HepG2 (cell line): Measurements from ENCODE around the gene FKBP14. TPM values are rescaled to one million over a fixed set of nuclear protein-coding genes. Genes with fewer than 3 reads are reported as not detected.

Experiments
- ATAC-seq: fragments of 200-7000 bp; cut with Tn5 transposase; 3 replicates; pipeline ENCODE4 v1.9.1; 2020; ENCODE audit warnings: mild to moderate bottlenecking, moderate library complexity
- BruUV-seq: library from RNA; stranded (reverse); fragments of 400-500 nt; replicated peaks from 2 replicates; lab custom pipeline; 2021; lab: Mats Ljungman, UMichigan
- CTCF ChIA-PET: fragments of 300-600 bp; formaldehyde crosslinking; extraction: SDS; loops from one replicate; lab custom pipeline; 2021; ENCODE audit warnings: low total read pairs, inconsistent platforms, low intra/inter-chr PET ratio; lab: Yijun Ruan, JAX
- POLR2A ChIA-PET: fragments of 350-600 bp; sonication (Branson Sonifier 250); formaldehyde crosslinking; loops from one replicate; lab custom pipeline; 2020; ENCODE audit warnings: antibody characterized with exemption, inconsistent platforms; lab: Yijun Ruan, JAX
- DNase-seq: peaks from one replicate; pipeline ENCODE4 v3.0.0-alpha.2; 2015; ENCODE audit warnings: low spot score
- FAIRE-seq: peaks from 3 replicates; lab custom pipeline; 2011; peaks lifted over from hg19 to GRCh38; lab: Jason Lieb, UNC
- H2AFZ ChIP-seq: one replicate; pipeline ENCODE4 v1.6.1; 2011; ENCODE audit warnings: low read length, inconsistent platforms
- H3K27ac ChIP-seq: fragments of 300-600 bp; 3 replicates; pipeline ENCODE4 v1.8.0; 2011; ENCODE audit warnings: mixed run types, mild to moderate bottlenecking, mixed read lengths, low read length, inconsistent platforms; ENCODE audit not compliant: insufficient read depth; ENCODE audit errors: extremely low read length
- H3K27me3 ChIP-seq, 2 experiments: fragments of 200-600 bp in 1 of 2; 2 replicates in 1 of 2; 3 replicates in 1 of 2; pipeline versions ENCODE4 v1.6.0 to v1.8.0; 2011; ENCODE audit warnings: low read length in 2 of 2, mild to moderate bottlenecking in 2 of 2, moderate library complexity in 2 of 2, inconsistent platforms in 1 of 2; ENCODE audit not compliant: insufficient read depth in 2 of 2, control insufficient read depth in 1 of 2
- H3K36me3 ChIP-seq, 2 experiments: fragments of 200-600 bp in 1 of 2; replicated peaks in 1 of 2; 2 replicates in 1 of 2; 3 replicates in 1 of 2; pipeline versions ENCODE4 v1.5.1 to v1.8.0; 2011; ENCODE audit warnings: low read length in 2 of 2, inconsistent platforms in 1 of 2; ENCODE audit not compliant: insufficient read depth in 2 of 2, control insufficient read depth in 1 of 2
- H3K4me1 ChIP-seq: 2 replicates; pipeline ENCODE4 v1.5.1; 2012; ENCODE audit warnings: low read length, inconsistent platforms; ENCODE audit not compliant: insufficient read depth
- H3K4me2 ChIP-seq: 2 replicates; pipeline ENCODE4 v1.6.0; 2011; ENCODE audit warnings: low read depth, low read length, inconsistent platforms
- H3K4me3 ChIP-seq, 3 experiments: fragments of 200-600 bp in 1 of 3; sonication (generic), shearing (Covaris generic) in 1 of 3; replicated peaks in 1 of 3; 2 replicates each; pipeline ENCODE4 v1.5.1; 2011 to 2016; ENCODE audit warnings: low read length in 3 of 3, inconsistent platforms in 2 of 3, low read depth in 2 of 3, mild to moderate bottlenecking in 2 of 3, control low read depth in 1 of 3, mixed read lengths in 1 of 3; ENCODE audit not compliant: insufficient read depth in 1 of 3
- H3K79me2 ChIP-seq: one replicate; pipeline ENCODE4 v1.6.1; 2011; ENCODE audit warnings: low read length, inconsistent platforms; ENCODE audit not compliant: insufficient read depth
- H3K9ac ChIP-seq: 2 replicates; pipeline ENCODE4 v1.6.0; 2011; ENCODE audit warnings: mild to moderate bottlenecking, low read depth, low read length, inconsistent platforms; ENCODE audit not compliant: insufficient read depth
- H3K9me3 ChIP-seq: 2 replicates; pipeline ENCODE4 v1.5.1; 2012; ENCODE audit warnings: mild to moderate bottlenecking, low read length
- H4K20me1 ChIP-seq: 2 replicates; pipeline ENCODE4 v1.6.0; 2011; ENCODE audit warnings: inconsistent platforms, mild to moderate bottlenecking, low read length, moderate library complexity; ENCODE audit not compliant: insufficient read depth
- EZH2 ChIP-seq: conservative IDR thresholded peaks from 2 replicates; pipeline ENCODE4 v1.6.1; 2012; ENCODE audit warnings: mild to moderate bottlenecking, low read depth, low read length, moderate library complexity
- JDP2 ChIP-seq: sonication (generic); formaldehyde crosslinking; IDR thresholded peaks from 2 replicates; pipeline ENCODE4 v1.8.1; 2022; ENCODE audit warnings: missing genetic modification reagents, borderline replicate concordance
- MLXIP ChIP-seq: sonication (generic); formaldehyde crosslinking; IDR thresholded peaks from 2 replicates; pipeline ENCODE4 v1.9.0; 2021; ENCODE audit warnings: missing genetic modification reagents, borderline replicate concordance
- POLR2G ChIP-seq: fragments of 200-400 bp; formaldehyde crosslinking; IDR thresholded peaks from 2 replicates; pipeline ENCODE4 v1.6.1; 2018; ENCODE audit warnings: mild to moderate bottlenecking, low read depth, low read length, moderate library complexity
- TCF7 ChIP-seq: sonication (generic); IDR thresholded peaks from 2 replicates; pipeline ENCODE4 v1.6.1; 2016; ENCODE audit warnings: antibody characterized with exemption, low read depth
- ZNF18 ChIP-seq: sonication (generic); formaldehyde crosslinking; IDR thresholded peaks from 2 replicates; pipeline ENCODE4 v1.8.0; 2022; ENCODE audit warnings: mild to moderate bottlenecking, missing genetic modification reagents; ENCODE audit not compliant: insufficient replicate concordance
- ZNF232 ChIP-seq: sonication (generic); formaldehyde crosslinking; IDR thresholded peaks from 2 replicates; pipeline ENCODE4 v1.4.0; 2020; ENCODE audit warnings: missing genetic modification reagents, borderline replicate concordance
- ZNF367 ChIP-seq: sonication (generic); formaldehyde crosslinking; IDR thresholded peaks from 2 replicates; pipeline ENCODE4 v1.4.0; 2020; ENCODE audit warnings: missing genetic modification reagents, borderline replicate concordance
- ZNF543 ChIP-seq: sonication (generic); formaldehyde crosslinking; IDR thresholded peaks from 2 replicates; pipeline ENCODE4 v1.4.0; 2020; ENCODE audit warnings: mild to moderate bottlenecking, missing genetic modification reagents
- ZNF605 ChIP-seq: sonication (generic); formaldehyde crosslinking; IDR thresholded peaks from 2 replicates; pipeline ENCODE4 v1.8.0; 2022; ENCODE audit warnings: mild to moderate bottlenecking, missing genetic modification reagents
- ZNF740 ChIP-seq: sonication (generic); formaldehyde crosslinking; IDR thresholded peaks from 2 replicates; pipeline ENCODE4 v1.4.0; 2020; ENCODE audit warnings: missing genetic modification reagents
- ZSCAN12 ChIP-seq: sonication (generic); formaldehyde crosslinking; IDR thresholded peaks from 2 replicates; pipeline ENCODE4 v1.9.0; 2021; ENCODE audit warnings: mild to moderate bottlenecking, missing genetic modification reagents
- in situ Hi-C: cut with HindIII; loops from 2 replicates; pipeline ENCODE4 v1.10.0; 2017; ENCODE audit warnings: low pct_unique_long_range_greater_than_20kb; ENCODE audit not compliant: extremely low pct_ligation_motif_present
- intact Hi-C: fragments of 100-400 bp; cut with micrococcal nuclease; formaldehyde crosslinking; loops from one replicate; pipeline ENCODE4 v1.10.0; 2022; ENCODE audit not compliant: unreplicated experiment
- polyA plus RNA-seq, 8 experiments: library from polyadenylated mRNA; depleted of rRNA in 3 of 8; stranded (reverse) in 7 of 8; unstranded in 1 of 8; fragments of >200 nt; fragmentation: Illumina TruSeq in 4 of 8; extraction: Trizol in 4 of 8; gene quantifications; 2 replicates each; pipeline versions ENCODE4 v1.2.1 to v1.2.3, GENCODE V29; 2011 to 2016; ENCODE audit warnings: low read depth in 4 of 8, missing spikeins in 1 of 8, mixed read lengths in 1 of 8; ENCODE audit not compliant: insufficient read depth in 1 of 8
- total RNA-seq, 5 experiments: library from RNA; depleted of rRNA; stranded (reverse); fragments of >200 nt; fragmentation: Illumina TruSeq; extraction: Trizol; gene quantifications; 2 replicates each; pipeline ENCODE4 v1.2.3, GENCODE V29; 2016; ENCODE audit warnings: low read depth in 1 of 5

The FKBP14 gene
- total and polyA plus RNA-seq, 2 of the 13 experiments (the other 11 are each of a cell fraction or from before 2014, with no cell fraction given) = 20.0 to 32.3 TPM

- Histone ChIP-seq H3K9me3 (no peaks in the 10 kb centered on the region), H3K27me3 (no peaks in the 10 kb centered on the region), H2AFZ (no peak overlapping the region), H3K79me2 (peaks cover 16% of the 10 kb centered on the region), H3K9ac (no peak overlapping the region), H3K27ac (no peak overlapping the region), H3K36me3 (peaks cover 3 to 32% of the 10 kb centered on the region in 2 experiments; a peak in 3 of 5 replicates), H4K20me1 (no peaks in the 10 kb centered on the region), H3K4me2 (no peak overlapping the region), H3K4me3 (no peak overlapping the region), H3K4me1 (peaks cover 12% of the 10 kb centered on the region)
- ChIA-PET CTCF (no interaction called here), POLR2A (no interaction called here)
- ATAC-seq (no peak), DNase-seq (no peak), FAIRE-seq (no peak)
- in situ Hi-C loops (no loop called here), intact Hi-C loops (no loop called here)
- no peak for TF ChIP-seq MLXIP (CRISPR knock-in tag)
- no peak for TF ChIP-seq ZNF740
- no peak for TF ChIP-seq ZSCAN12 (CRISPR knock-in tag)
- TF ChIP-seq ZNF232 = no peak
- TF ChIP-seq ZNF18 (CRISPR knock-in tag) = no peak
- no peak for TF ChIP-seq ZNF605 (CRISPR knock-in tag)
- no peak for TF ChIP-seq ZNF367
- TF ChIP-seq EZH2 = no peak
- no peak for TF ChIP-seq JDP2 (CRISPR knock-in tag)
- no peak for TF ChIP-seq TCF7
- TF ChIP-seq ZNF543 (CRISPR knock-in tag) = no peak
- TF ChIP-seq POLR2G = no peak
- BruUV-seq = no TSS peak
Observed at GRCh38 chr7:30018451-30018850, 8.1 kb downstream of the FKBP14 start.
